Measurements from ENCODE around the gene SFTPD.
A peak's percentile ranks its signal among the peaks of the same experiment; 100 is the strongest.

The SFTPD gene

GRCh38 chr10:79930751-79931150 is 18.2 kb downstream of the SFTPD start:
- peaks cover 2% of the 10 kb centered on the region for H3K4me1 ChIP-seq (ENCODE audit: insufficient read depth, insufficient read length)
- no peak overlapping the region for H3K4me3 ChIP-seq (ENCODE audit: insufficient read length, low read depth)
- H3K9me3 ChIP-seq (ENCODE audit: insufficient read depth, low read length): peaks cover 18% of the 10 kb centered on the region; the same call in 1 of the 2 replicates
- H3K36me3 ChIP-seq (ENCODE audit: insufficient read depth, insufficient read length, low read length): no peaks in the 10 kb centered on the region
- no peak for DNase-seq (ENCODE audit: low read depth, low spot score)
- TF ChIP-seq SUZ12 (IDR thresholded peaks at IDR 0.05; ENCODE audit: extremely low read depth, insufficient read depth, insufficient read length) (no peak), ZNF274 (IDR thresholded peaks at IDR 0.05; ENCODE audit: low read depth, low read length) (no peak), YY1 (IDR thresholded peaks at IDR 0.05; ENCODE audit: insufficient read depth, insufficient read length) (no peak)
- no peak overlapping the region for H3K9ac ChIP-seq (ENCODE audit: insufficient read length, low read depth)
- H3K27me3 ChIP-seq (ENCODE audit: insufficient read depth, insufficient read length): no peaks in the 10 kb centered on the region

- Histone ChIP-seq H3K9ac (ENCODE audit: insufficient read length, low read depth) (no peak overlapping the region), H3K4me1 (ENCODE audit: insufficient read depth, insufficient read length) (peaks cover 2% of the 10 kb centered on the region), H3K36me3 (ENCODE audit: insufficient read depth, insufficient read length, low read length) (no peaks in the 10 kb centered on the region), H3K4me3 (ENCODE audit: insufficient read length, low read depth) (no peak overlapping the region), H3K27me3 (ENCODE audit: insufficient read depth, insufficient read length) (no peaks in the 10 kb centered on the region), H3K9me3 (ENCODE audit: insufficient read depth, low read length) (peaks cover 18% of the 10 kb centered on the region; the same call in 1 of the 2 replicates)
- DNase-seq (ENCODE audit: low read depth, low spot score): no peak
- no peak for TF ChIP-seq YY1 (IDR thresholded peaks at IDR 0.05; ENCODE audit: insufficient read depth, insufficient read length)
- TF ChIP-seq ZNF274 (IDR thresholded peaks at IDR 0.05; ENCODE audit: low read depth, low read length): no peak
- no peak for TF ChIP-seq SUZ12 (IDR thresholded peaks at IDR 0.05; ENCODE audit: extremely low read depth, insufficient read depth, insufficient read length)
Measured at GRCh38 chr10:79930267-79930666, 18.6 kb downstream of the SFTPD start.

GRCh38 chr10:79929409-79929904 is 19.4 kb downstream of the SFTPD start:
- DNase-seq (ENCODE audit: low read depth, low spot score): peak; percentile 46
- peaks cover 18% of the 10 kb centered on the region; the same call in 1 of the 2 replicates for H3K9me3 ChIP-seq (ENCODE audit: insufficient read depth, low read length)
- H3K4me3 ChIP-seq (ENCODE audit: insufficient read length, low read depth): no peak overlapping the region
- no peaks in the 10 kb centered on the region for H3K27me3 ChIP-seq (ENCODE audit: insufficient read depth, insufficient read length)
- H3K9ac ChIP-seq (ENCODE audit: insufficient read length, low read depth): no peak overlapping the region
- H3K4me1 ChIP-seq (ENCODE audit: insufficient read depth, insufficient read length): peaks cover 2% of the 10 kb centered on the region
- H3K36me3 ChIP-seq (ENCODE audit: insufficient read depth, insufficient read length, low read length): no peaks in the 10 kb centered on the region
- TF ChIP-seq YY1 (IDR thresholded peaks at IDR 0.05; ENCODE audit: insufficient read depth, insufficient read length): no peak
- no peak for TF ChIP-seq SUZ12 (IDR thresholded peaks at IDR 0.05; ENCODE audit: extremely low read depth, insufficient read depth, insufficient read length)
- no peak for TF ChIP-seq ZNF274 (IDR thresholded peaks at IDR 0.05; ENCODE audit: low read depth, low read length)

- TF ChIP-seq SUZ12 (IDR thresholded peaks at IDR 0.05; ENCODE audit: extremely low read depth, insufficient read depth, insufficient read length) (no peak), ZNF274 (IDR thresholded peaks at IDR 0.05; ENCODE audit: low read depth, low read length) (no peak), YY1 (IDR thresholded peaks at IDR 0.05; ENCODE audit: insufficient read depth, insufficient read length) (no peak)
- no peak for DNase-seq (ENCODE audit: low read depth, low spot score)
- no peak overlapping the region for H3K4me3 ChIP-seq (ENCODE audit: insufficient read length, low read depth)
- H3K9me3 ChIP-seq (ENCODE audit: insufficient read depth, low read length): peaks cover 18% of the 10 kb centered on the region; the same call in 1 of the 2 replicates
- H3K4me1 ChIP-seq (ENCODE audit: insufficient read depth, insufficient read length): peaks cover 2% of the 10 kb centered on the region
- no peak overlapping the region for H3K9ac ChIP-seq (ENCODE audit: insufficient read length, low read depth)
- H3K36me3 ChIP-seq (ENCODE audit: insufficient read depth, insufficient read length, low read length): peaks cover 6% of the 10 kb centered on the region
- no peaks in the 10 kb centered on the region for H3K27me3 ChIP-seq (ENCODE audit: insufficient read depth, insufficient read length)
Measured at GRCh38 chr10:79928028-79928583, 20.8 kb downstream of the SFTPD start.

GRCh38 chr10:79927111-79927828 is 21.6 kb downstream of the SFTPD start:
- H3K9me3 ChIP-seq (ENCODE audit: insufficient read depth, low read length): peaks cover 18% of the 10 kb centered on the region; the same call in 1 of the 2 replicates
- peaks cover 9% of the 10 kb centered on the region for H3K36me3 ChIP-seq (ENCODE audit: insufficient read depth, insufficient read length, low read length)
- H3K4me1 ChIP-seq (ENCODE audit: insufficient read depth, insufficient read length): peaks cover 2% of the 10 kb centered on the region
- no peak overlapping the region for H3K9ac ChIP-seq (ENCODE audit: insufficient read length, low read depth)
- TF ChIP-seq SUZ12 (IDR thresholded peaks at IDR 0.05; ENCODE audit: extremely low read depth, insufficient read depth, insufficient read length) (no peak), ZNF274 (IDR thresholded peaks at IDR 0.05; ENCODE audit: low read depth, low read length) (no peak), YY1 (IDR thresholded peaks at IDR 0.05; ENCODE audit: insufficient read depth, insufficient read length) (no peak)
- H3K27me3 ChIP-seq (ENCODE audit: insufficient read depth, insufficient read length): no peaks in the 10 kb centered on the region
- no peak for DNase-seq (ENCODE audit: low read depth, low spot score)
- H3K4me3 ChIP-seq (ENCODE audit: insufficient read length, low read depth): no peak overlapping the region

GRCh38 chr10:79926037-79926436 is 22.9 kb downstream of the SFTPD start:
- no peak overlapping the region for H3K4me3 ChIP-seq (ENCODE audit: insufficient read length, low read depth)
- no peak overlapping the region for H3K9ac ChIP-seq (ENCODE audit: insufficient read length, low read depth)
- peaks cover 2% of the 10 kb centered on the region for H3K4me1 ChIP-seq (ENCODE audit: insufficient read depth, insufficient read length)
- H3K27me3 ChIP-seq (ENCODE audit: insufficient read depth, insufficient read length): no peaks in the 10 kb centered on the region
- H3K9me3 ChIP-seq (ENCODE audit: insufficient read depth, low read length): peaks cover 18% of the 10 kb centered on the region; the same call in 1 of the 2 replicates
- H3K36me3 ChIP-seq (ENCODE audit: insufficient read depth, insufficient read length, low read length): peaks cover 9% of the 10 kb centered on the region
- no peak for TF ChIP-seq YY1 (IDR thresholded peaks at IDR 0.05; ENCODE audit: insufficient read depth, insufficient read length)
- no peak for TF ChIP-seq SUZ12 (IDR thresholded peaks at IDR 0.05; ENCODE audit: extremely low read depth, insufficient read depth, insufficient read length)
- TF ChIP-seq ZNF274 (IDR thresholded peaks at IDR 0.05; ENCODE audit: low read depth, low read length): no peak
- no peak for DNase-seq (ENCODE audit: low read depth, low spot score)

GRCh38 chr10:79925614-79926013 is 23.3 kb downstream of the SFTPD start:
- H3K9ac ChIP-seq (ENCODE audit: insufficient read length, low read depth): no peak overlapping the region
- H3K27me3 ChIP-seq (ENCODE audit: insufficient read depth, insufficient read length): no peaks in the 10 kb centered on the region
- no peak for DNase-seq (ENCODE audit: low read depth, low spot score)
- H3K4me3 ChIP-seq (ENCODE audit: insufficient read length, low read depth): no peak overlapping the region
- TF ChIP-seq ZNF274 (IDR thresholded peaks at IDR 0.05; ENCODE audit: low read depth, low read length) (no peak), SUZ12 (IDR thresholded peaks at IDR 0.05; ENCODE audit: extremely low read depth, insufficient read depth, insufficient read length) (no peak), YY1 (IDR thresholded peaks at IDR 0.05; ENCODE audit: insufficient read depth, insufficient read length) (no peak)
- H3K4me1 ChIP-seq (ENCODE audit: insufficient read depth, insufficient read length): peaks cover 2% of the 10 kb centered on the region
- H3K36me3 ChIP-seq (ENCODE audit: insufficient read depth, insufficient read length, low read length): peaks cover 9% of the 10 kb centered on the region
- H3K9me3 ChIP-seq (ENCODE audit: insufficient read depth, low read length): peaks cover 18% of the 10 kb centered on the region; the same call in 1 of the 2 replicates
